ENCODE results near the gene ABCD3. TPM values are rescaled to one million over a fixed set of nuclear protein-coding genes. Genes with fewer than 3 reads are reported as not detected.

The ABCD3 gene
- polyA plus RNA-seq, 1 of the 3 experiments (the other 2 are of a cell fraction) = 6.5 TPM

DNA sequence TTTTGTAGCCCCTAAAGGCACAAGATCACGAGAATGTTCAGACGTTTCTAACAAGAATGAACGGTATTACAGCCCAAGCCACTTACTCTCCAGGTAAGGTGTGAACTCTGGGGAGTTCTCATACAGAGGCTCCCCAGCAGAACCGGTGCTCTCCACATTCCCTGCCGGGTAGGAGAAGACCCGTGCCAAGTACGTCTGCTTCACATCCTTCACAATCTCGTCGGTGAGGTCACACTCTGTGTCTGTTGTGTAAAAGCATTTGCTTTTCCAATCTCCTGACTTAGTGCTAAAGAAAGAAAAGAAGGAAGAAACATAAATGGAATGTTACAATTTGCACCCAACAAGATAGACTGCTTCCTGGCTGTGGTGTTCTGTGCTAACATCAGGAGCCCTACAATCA is 117.7 kb downstream of the ABCD3 start:
- no peak overlapping the region for H3K27ac ChIP-seq (ENCODE audit: low read depth in 2 of 2, low read length in 1 of 2)
- CTCF ChIA-PET = interaction anchor here (0.6 kb wide), 1 partner anchor 69 kb away, joined by 4 read pairs; no protein-coding TSS in a partner anchor

More for the DNA sequence above, 117.7 kb downstream of the ABCD3 start:
- Histone ChIP-seq H3K9ac (no peak overlapping the region), H4K20me1 (ENCODE audit: insufficient read depth) (no peaks in the 10 kb centered on the region), H3K36me3 (replicated peaks in 1 of 2; ENCODE audit: control insufficient read depth in 1 of 2, insufficient read depth in 2 of 2, low read length in 1 of 2) (peaks cover 0 to 6% of the 10 kb centered on the region in 2 experiments), H3K9me2 (no peaks in the 10 kb centered on the region), H3K9me3 (no peaks in the 10 kb centered on the region), H3K79me2 (ENCODE audit: insufficient read depth) (no peaks in the 10 kb centered on the region), H3K4me1 (ENCODE audit: control insufficient read depth in 1 of 2, insufficient read depth in 2 of 2, low read depth in 1 of 2, low read length in 1 of 2) (peaks cover 0 to 13% of the 10 kb centered on the region in 2 experiments; a peak in 1 of 4 replicates), H3K4me2 (no peak overlapping the region), H3K27me3 (ENCODE audit: insufficient read depth) (no peaks in the 10 kb centered on the region), H3K4me3 (ENCODE audit: low read depth in 2 of 2, low read length in 1 of 2) (no peak overlapping the region), H2AFZ (ENCODE audit: low read depth) (no peak overlapping the region), H3F3A (replicated peaks; ENCODE audit: insufficient read depth) (no peaks in the 10 kb centered on the region)
- no peak for DNase-seq
- POLR2A ChIA-PET = no interaction called here
- TF ChIP-seq CHD2 (IDR thresholded peaks at IDR 0.05; ENCODE audit: low read length, partially characterized antibody) (no peak), YY1 (IDR thresholded peaks at IDR 0.05; ENCODE audit: low read depth) (no peak), FOXJ3 (CRISPR knock-in tag; IDR thresholded peaks at IDR 0.05) (no peak), RXRA (IDR thresholded peaks at IDR 0.05; ENCODE audit: borderline replicate concordance, low read depth) (no peak), GATA2 (CRISPR knock-in tag; IDR thresholded peaks at IDR 0.05) (no peak), SIN3A (IDR thresholded peaks at IDR 0.05; ENCODE audit: borderline replicate concordance, low read depth, low read length) (no peak), NFIC (IDR thresholded peaks at IDR 0.05; ENCODE audit: borderline replicate concordance) (no peak), TCF12 (IDR thresholded peaks at IDR 0.05) (no peak), EZH2phosphoT487 (IDR thresholded peaks at IDR 0.05; ENCODE audit: borderline replicate concordance, low read depth) (no peak), ELF1 (IDR thresholded peaks at IDR 0.05) (no peak)
- TF ChIP-seq, protein P1, sequence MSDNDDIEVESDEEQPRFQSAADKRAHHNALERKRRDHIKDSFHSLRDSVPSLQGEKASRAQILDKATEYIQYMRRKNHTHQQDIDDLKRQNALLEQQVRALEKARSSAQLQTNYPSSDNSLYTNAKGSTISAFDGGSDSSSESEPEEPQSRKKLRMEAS (IDR thresholded peaks at IDR 0.05; ENCODE audit: low read depth) = no peak
- TF ChIP-seq, protein P2, sequence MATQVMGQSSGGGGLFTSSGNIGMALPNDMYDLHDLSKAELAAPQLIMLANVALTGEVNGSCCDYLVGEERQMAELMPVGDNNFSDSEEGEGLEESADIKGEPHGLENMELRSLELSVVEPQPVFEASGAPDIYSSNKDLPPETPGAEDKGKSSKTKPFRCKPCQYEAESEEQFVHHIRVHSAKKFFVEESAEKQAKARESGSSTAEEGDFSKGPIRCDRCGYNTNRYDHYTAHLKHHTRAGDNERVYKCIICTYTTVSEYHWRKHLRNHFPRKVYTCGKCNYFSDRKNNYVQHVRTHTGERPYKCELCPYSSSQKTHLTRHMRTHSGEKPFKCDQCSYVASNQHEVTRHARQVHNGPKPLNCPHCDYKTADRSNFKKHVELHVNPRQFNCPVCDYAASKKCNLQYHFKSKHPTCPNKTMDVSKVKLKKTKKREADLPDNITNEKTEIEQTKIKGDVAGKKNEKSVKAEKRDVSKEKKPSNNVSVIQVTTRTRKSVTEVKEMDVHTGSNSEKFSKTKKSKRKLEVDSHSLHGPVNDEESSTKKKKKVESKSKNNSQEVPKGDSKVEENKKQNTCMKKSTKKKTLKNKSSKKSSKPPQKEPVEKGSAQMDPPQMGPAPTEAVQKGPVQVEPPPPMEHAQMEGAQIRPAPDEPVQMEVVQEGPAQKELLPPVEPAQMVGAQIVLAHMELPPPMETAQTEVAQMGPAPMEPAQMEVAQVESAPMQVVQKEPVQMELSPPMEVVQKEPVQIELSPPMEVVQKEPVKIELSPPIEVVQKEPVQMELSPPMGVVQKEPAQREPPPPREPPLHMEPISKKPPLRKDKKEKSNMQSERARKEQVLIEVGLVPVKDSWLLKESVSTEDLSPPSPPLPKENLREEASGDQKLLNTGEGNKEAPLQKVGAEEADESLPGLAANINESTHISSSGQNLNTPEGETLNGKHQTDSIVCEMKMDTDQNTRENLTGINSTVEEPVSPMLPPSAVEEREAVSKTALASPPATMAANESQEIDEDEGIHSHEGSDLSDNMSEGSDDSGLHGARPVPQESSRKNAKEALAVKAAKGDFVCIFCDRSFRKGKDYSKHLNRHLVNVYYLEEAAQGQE (IDR thresholded peaks at IDR 0.05; ENCODE audit: low read depth, low read length) = no peak
- TF ChIP-seq, protein P3, sequence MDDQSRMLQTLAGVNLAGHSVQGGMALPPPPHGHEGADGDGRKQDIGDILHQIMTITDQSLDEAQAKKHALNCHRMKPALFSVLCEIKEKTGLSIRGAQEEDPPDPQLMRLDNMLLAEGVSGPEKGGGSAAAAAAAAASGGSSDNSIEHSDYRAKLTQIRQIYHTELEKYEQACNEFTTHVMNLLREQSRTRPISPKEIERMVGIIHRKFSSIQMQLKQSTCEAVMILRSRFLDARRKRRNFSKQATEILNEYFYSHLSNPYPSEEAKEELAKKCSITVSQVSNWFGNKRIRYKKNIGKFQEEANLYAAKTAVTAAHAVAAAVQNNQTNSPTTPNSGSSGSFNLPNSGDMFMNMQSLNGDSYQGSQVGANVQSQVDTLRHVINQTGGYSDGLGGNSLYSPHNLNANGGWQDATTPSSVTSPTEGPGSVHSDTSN (IDR thresholded peaks at IDR 0.05) = no peak
- TF ChIP-seq, protein P4, sequence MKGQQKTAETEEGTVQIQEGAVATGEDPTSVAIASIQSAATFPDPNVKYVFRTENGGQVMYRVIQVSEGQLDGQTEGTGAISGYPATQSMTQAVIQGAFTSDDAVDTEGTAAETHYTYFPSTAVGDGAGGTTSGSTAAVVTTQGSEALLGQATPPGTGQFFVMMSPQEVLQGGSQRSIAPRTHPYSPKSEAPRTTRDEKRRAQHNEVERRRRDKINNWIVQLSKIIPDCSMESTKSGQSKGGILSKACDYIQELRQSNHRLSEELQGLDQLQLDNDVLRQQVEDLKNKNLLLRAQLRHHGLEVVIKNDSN (IDR thresholded peaks at IDR 0.05; ENCODE audit: borderline replicate concordance, low read depth) = no peak
- TF ChIP-seq, protein P5, sequence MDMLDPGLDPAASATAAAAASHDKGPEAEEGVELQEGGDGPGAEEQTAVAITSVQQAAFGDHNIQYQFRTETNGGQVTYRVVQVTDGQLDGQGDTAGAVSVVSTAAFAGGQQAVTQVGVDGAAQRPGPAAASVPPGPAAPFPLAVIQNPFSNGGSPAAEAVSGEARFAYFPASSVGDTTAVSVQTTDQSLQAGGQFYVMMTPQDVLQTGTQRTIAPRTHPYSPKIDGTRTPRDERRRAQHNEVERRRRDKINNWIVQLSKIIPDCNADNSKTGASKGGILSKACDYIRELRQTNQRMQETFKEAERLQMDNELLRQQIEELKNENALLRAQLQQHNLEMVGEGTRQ (IDR thresholded peaks at IDR 0.05; ENCODE audit: borderline replicate concordance, low read depth, low read length) = no peak
- WGBS (ENCODE audit: low lambda C conversion rate) = 92% methylated on average over 9 of the region's 9 CpGs
